Upper lobe of right lung (tissue), 1 donor: ENCODE data around the gene NACC1. TPM values are rescaled to one million over a fixed set of nuclear protein-coding genes. Genes with fewer than 3 reads are reported as not detected.

Experiments
- ATAC-seq: fragments of 200-7000 bp; cut with Tn5 transposase; one replicate; pipeline ENCODE4 v1.9.1; 2020; ENCODE audit warnings: mild to moderate bottlenecking, moderate library complexity
- DNase-seq: peaks from one replicate; pipeline ENCODE4 v3.0.0-alpha.2; 2020
- H3K27ac ChIP-seq: fragments of 200-600 bp; one replicate; pipeline ENCODE4 v1.8.0; 2022
- H3K27me3 ChIP-seq: fragments of 200-600 bp; one replicate; pipeline ENCODE4 v1.8.0; 2022; ENCODE audit warnings: mild to moderate bottlenecking
- H3K36me3 ChIP-seq: fragments of 200-600 bp; one replicate; pipeline ENCODE4 v1.8.0; 2022
- H3K4me1 ChIP-seq: fragments of 200-600 bp; one replicate; pipeline ENCODE4 v1.8.0; 2022
- H3K4me3 ChIP-seq: fragments of 200-600 bp; one replicate; pipeline ENCODE4 v1.8.0; 2022; ENCODE audit warnings: mild to moderate bottlenecking
- H3K9me3 ChIP-seq: fragments of 200-600 bp; one replicate; pipeline ENCODE4 v1.8.0; 2022
- intact Hi-C: fragments of 100-400 bp; cut with DNase I; formaldehyde crosslinking; loops from one replicate; pipeline ENCODE4 v1.11.0; 2022
- total RNA-seq: library from RNA; stranded (reverse); fragmentation: NEBNext Ultra II Directional; extraction: Animal tissue kit (Norgen Biotek cat#: 25700); gene quantifications from one replicate; pipeline ENCODE4 v1.2.1, GENCODE V29; 2021
- TF ChIP-seq, protein P1 (sequence below): fragments of 200-600 bp; IDR thresholded peaks from one replicate; pipeline ENCODE4 v1.8.0; 2022; ENCODE audit warnings: antibody characterized with exemption
- donor health status: DM: no; HTN: yes; CAD: no; lungs with severe emphysema.

Gene NACC1
- total RNA-seq, 1 donor from 2014 or later: 39.8 TPM

DNA sequence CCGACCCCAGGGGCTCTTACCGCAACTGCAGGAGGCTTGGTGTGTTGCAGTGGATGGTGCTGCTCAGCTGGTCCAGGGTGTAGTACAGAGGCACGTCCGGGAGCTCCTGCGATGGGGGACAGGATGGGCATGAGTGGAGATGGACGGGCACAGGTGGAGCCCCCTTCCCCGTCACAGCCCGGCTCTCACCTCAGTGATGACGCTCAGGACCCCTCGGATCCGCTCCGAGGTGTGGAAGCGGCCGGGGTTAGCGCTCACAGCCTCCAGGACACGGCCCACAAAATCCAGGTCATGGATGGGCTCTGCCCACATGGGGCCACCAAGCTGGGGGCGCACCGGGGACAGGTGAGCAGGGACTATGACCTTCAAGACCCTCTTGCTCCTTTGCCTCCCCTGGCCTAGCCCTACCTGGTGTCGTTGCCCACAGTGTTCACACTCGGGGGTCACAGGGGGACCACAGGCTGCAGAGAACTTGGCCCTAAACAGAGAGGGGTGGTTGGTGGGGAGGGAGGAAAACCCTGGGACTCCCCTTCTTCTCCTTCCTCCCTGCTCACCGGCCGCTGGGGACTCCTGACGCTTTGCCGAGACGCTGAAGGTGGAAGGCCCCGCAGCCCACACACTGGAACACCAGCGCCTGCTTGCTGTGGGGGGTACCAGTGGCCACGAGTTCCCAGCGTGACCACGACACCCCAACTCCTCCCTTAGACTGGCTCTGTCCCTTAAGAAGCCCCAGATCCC lies 8.5 kb upstream of the NACC1 start:
- no peaks in the 10 kb centered on the region for H3K9me3 ChIP-seq
- DNase-seq (no peak), ATAC-seq (no peak)
- no peak overlapping the region for H3K4me3 ChIP-seq
- H3K36me3 ChIP-seq: peaks cover 40% of the 10 kb centered on the region
- H3K27ac ChIP-seq: no peak overlapping the region
- intact Hi-C loops: no loop called here
- no peaks in the 10 kb centered on the region for H3K27me3 ChIP-seq
- TF ChIP-seq, protein P1, sequence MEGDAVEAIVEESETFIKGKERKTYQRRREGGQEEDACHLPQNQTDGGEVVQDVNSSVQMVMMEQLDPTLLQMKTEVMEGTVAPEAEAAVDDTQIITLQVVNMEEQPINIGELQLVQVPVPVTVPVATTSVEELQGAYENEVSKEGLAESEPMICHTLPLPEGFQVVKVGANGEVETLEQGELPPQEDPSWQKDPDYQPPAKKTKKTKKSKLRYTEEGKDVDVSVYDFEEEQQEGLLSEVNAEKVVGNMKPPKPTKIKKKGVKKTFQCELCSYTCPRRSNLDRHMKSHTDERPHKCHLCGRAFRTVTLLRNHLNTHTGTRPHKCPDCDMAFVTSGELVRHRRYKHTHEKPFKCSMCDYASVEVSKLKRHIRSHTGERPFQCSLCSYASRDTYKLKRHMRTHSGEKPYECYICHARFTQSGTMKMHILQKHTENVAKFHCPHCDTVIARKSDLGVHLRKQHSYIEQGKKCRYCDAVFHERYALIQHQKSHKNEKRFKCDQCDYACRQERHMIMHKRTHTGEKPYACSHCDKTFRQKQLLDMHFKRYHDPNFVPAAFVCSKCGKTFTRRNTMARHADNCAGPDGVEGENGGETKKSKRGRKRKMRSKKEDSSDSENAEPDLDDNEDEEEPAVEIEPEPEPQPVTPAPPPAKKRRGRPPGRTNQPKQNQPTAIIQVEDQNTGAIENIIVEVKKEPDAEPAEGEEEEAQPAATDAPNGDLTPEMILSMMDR: no peak
- H3K4me1 ChIP-seq: peaks cover 3% of the 10 kb centered on the region

DNA sequence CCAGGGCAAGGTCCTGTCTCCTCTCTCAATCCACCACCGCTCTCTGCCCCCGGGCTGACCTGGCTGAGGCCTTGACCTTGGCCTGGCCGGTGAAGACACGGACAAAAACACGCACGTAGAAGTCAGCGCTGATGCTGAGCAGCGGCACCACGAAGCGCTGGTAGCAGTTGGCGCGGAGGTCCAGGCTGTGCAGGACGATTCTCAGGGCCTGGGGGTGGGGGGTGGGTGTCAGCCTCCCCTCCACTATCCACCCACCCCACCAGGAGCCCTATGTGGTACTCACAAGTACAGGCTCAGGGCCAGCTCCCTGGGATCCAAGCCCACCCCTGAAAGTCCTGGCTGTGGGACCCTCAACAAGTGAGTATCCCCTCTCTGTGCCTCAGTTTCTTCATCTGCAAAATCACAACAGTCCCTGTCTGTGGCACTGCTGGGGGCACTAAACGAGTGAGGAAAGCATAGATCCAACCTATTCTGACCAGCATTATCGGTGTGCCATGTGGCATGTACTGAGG lies 7.9 kb upstream of the NACC1 start:
- Histone ChIP-seq H3K9me3 (no peaks in the 10 kb centered on the region), H3K4me1 (no peaks in the 10 kb centered on the region), H3K36me3 (peaks cover 46% of the 10 kb centered on the region), H3K27ac (no peak overlapping the region), H3K4me3 (no peak overlapping the region), H3K27me3 (no peaks in the 10 kb centered on the region)
- TF ChIP-seq, protein P1: no peak
- ATAC-seq (no peak), DNase-seq (no peak)
- intact Hi-C loops: no loop called here

DNA sequence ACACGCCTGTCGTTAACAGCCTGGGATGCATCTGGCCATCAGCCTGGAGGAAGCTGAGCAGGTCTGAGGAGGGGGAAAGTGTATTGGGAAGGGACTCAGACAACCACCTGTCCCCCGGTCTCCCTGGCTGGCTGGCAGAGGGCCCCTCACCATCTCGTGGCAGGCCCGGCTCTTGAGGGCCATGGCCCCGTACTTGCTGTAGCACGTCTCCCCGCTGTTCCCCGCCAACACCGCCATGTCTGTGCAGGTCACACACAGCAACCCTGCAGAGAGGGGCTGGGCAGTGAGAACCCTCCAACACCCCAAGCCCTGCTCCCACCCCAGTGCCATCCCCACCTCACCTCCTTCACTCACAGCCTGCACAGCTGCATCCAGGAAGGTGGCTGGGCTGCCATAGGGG lies 5.5 kb upstream of the NACC1 start:
- TF ChIP-seq, protein P1: no peak
- DNase-seq (no peak), ATAC-seq (no peak)
- Histone ChIP-seq H3K9me3 (no peaks in the 10 kb centered on the region), H3K4me3 (no peak overlapping the region), H3K27ac (no peak overlapping the region), H3K4me1 (peaks cover 12% of the 10 kb centered on the region), H3K36me3 (peaks cover 42% of the 10 kb centered on the region), H3K27me3 (no peaks in the 10 kb centered on the region)
- intact Hi-C loops: no loop called here

DNA sequence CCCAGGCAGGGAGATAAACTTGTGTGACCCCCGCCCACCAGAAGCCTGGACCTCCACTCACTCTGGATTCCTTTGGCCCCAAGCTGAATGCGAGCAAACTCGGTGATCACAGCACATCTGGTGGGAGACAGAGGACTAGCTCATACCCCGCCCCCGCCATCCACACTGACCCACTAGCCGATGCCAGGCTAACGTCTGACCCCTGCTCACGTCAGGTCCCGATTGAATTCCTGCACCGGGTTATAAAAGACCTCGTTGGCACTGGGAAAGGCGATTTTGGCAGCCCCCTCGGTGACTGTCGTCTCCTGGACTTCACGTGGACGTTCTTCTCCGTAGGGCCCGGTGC lies 2.2 kb upstream of the NACC1 start:
- peak overlapping the region; percentile 92 for H3K4me3 ChIP-seq
- intact Hi-C loops: no loop called here
- H3K9me3 ChIP-seq: no peaks in the 10 kb centered on the region
- H3K36me3 ChIP-seq: peaks cover 28% of the 10 kb centered on the region
- DNase-seq (no peak), ATAC-seq (no peak)
- peak overlapping the region; percentile 68 for H3K27ac ChIP-seq
- peaks cover 35% of the 10 kb centered on the region for H3K4me1 ChIP-seq
- TF ChIP-seq, protein P1: no peak
- no peaks in the 10 kb centered on the region for H3K27me3 ChIP-seq

DNA sequence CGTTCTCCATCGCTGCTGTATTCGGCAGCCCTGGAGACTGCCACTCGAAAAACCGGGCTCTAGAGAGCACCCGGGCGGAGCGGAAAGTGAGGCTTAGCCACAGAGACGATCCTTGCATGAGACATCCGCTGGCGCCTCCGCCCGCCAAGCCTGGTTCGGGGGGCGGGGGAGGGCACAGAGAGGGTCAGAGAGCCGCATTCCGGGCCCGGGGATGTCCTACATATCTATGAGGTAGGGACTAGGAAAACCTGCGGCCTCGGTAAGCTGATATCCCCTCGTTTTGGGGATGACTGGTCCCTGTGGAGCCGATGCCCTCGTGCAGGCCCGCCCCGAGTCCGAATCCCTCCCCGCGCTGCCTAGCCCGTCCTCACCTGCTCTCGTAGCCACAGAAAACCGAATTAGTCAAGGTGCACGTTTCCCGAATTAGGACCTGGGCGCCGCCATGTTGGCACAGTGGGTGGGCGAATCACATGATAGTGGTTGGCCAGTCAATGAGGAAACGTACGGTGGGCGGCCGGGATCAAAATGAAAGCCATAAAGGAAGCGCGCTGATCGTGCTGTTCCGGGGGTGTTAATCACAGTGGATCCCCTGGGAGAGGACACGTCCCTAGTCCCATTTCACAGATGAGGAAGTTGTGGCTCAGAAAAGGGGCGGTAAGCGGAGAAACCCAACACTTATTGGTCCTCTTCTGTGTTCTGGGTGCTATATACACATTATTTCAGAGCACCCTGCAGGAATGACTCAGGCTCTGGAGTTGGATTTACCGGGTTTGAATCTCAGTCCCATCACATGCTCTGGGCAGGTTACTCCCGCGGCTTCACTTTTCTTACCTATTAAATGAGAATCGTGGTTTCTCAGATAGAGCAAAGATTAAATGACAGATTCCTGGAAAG lies 1.5 kb upstream of the NACC1 start, which contains the start of gene TRMT1:
TRMT1 (minus strand) TSS at position 459 of the 894 bp plus-strand sequence; CDS start at position 118, 341 bp downstream.
- intact Hi-C loops: no loop called here
- peak within 1 kb of the TSS; percentile 68 for H3K27ac ChIP-seq
- TF ChIP-seq, protein P1: no peak
- H3K4me1 ChIP-seq: peaks cover 35% of the 10 kb centered on the region
- ATAC-seq (peak; percentile 84), DNase-seq (peak; percentile 95)
- no peaks in the 10 kb centered on the region for H3K9me3 ChIP-seq
- peaks cover 28% of the 10 kb centered on the region for H3K36me3 ChIP-seq
- H3K27me3 ChIP-seq: no peaks in the 10 kb centered on the region
- peak within 1 kb of the TSS; percentile 92 for H3K4me3 ChIP-seq
